Measurements from ENCODE around the gene DNM3.

DNM3 gene

GRCh38 chr1:171984850-171985485, 143.7 kb downstream of the DNM3 start:
- H3K36me3 ChIP-seq (ENCODE audit: insufficient read depth, low read length): no peaks in the 10 kb centered on the region
- H3K27me3 ChIP-seq (ENCODE audit: control insufficient read depth in 1 of 2, insufficient read depth in 2 of 2, low read length in 2 of 2): no peaks in the 10 kb centered on the region
- no peaks in the 10 kb centered on the region for H3K4me1 ChIP-seq (ENCODE audit: insufficient read depth, low read length)
- no peak overlapping the region for H3K9ac ChIP-seq (ENCODE audit: low read length)
- no peak overlapping the region for H3K4me3 ChIP-seq (ENCODE audit: low read depth in 1 of 2, low read length in 2 of 2)
- H3K27ac ChIP-seq (ENCODE audit: low read depth, low read length): no peak overlapping the region
- no peaks in the 10 kb centered on the region for H3K9me3 ChIP-seq (ENCODE audit: low read length)

- no peaks in the 10 kb centered on the region for H3K9me3 ChIP-seq (ENCODE audit: low read length)
- H3K9ac ChIP-seq (ENCODE audit: low read length): no peak overlapping the region
- H3K4me3 ChIP-seq (ENCODE audit: low read depth in 1 of 2, low read length in 2 of 2): no peak overlapping the region
- H3K36me3 ChIP-seq (ENCODE audit: insufficient read depth, low read length): no peaks in the 10 kb centered on the region
- H3K27ac ChIP-seq (ENCODE audit: low read depth, low read length): no peak overlapping the region
- no peaks in the 10 kb centered on the region for H3K27me3 ChIP-seq (ENCODE audit: control insufficient read depth in 1 of 2, insufficient read depth in 2 of 2, low read length in 2 of 2)
- H3K4me1 ChIP-seq (ENCODE audit: insufficient read depth, low read length): no peaks in the 10 kb centered on the region
These were observed 144.3 kb downstream of the DNM3 start for GRCh38 chr1:171985639-171986038.

GRCh38 chr1:171988243-171988885, 147.1 kb downstream of the DNM3 start:
- Histone ChIP-seq H3K9ac (ENCODE audit: low read length) (no peak overlapping the region), H3K9me3 (ENCODE audit: low read length) (no peaks in the 10 kb centered on the region), H3K36me3 (ENCODE audit: insufficient read depth, low read length) (no peaks in the 10 kb centered on the region), H3K4me1 (ENCODE audit: insufficient read depth, low read length) (no peaks in the 10 kb centered on the region), H3K4me3 (ENCODE audit: low read depth in 1 of 2, low read length in 2 of 2) (no peak overlapping the region), H3K27ac (ENCODE audit: low read depth, low read length) (no peak overlapping the region), H3K27me3 (ENCODE audit: control insufficient read depth in 1 of 2, insufficient read depth in 2 of 2, low read length in 2 of 2) (no peaks in the 10 kb centered on the region)

- H3K27ac ChIP-seq (ENCODE audit: low read depth, low read length): no peak overlapping the region
These were observed 149.1 kb downstream of the DNM3 start for GRCh38 chr1:171990371-171990770.

GRCh38 chr1:171994293-171994692, 153.0 kb downstream of the DNM3 start:
- Histone ChIP-seq H3K4me3 (ENCODE audit: low read depth in 1 of 2, low read length in 2 of 2) (no peak overlapping the region), H3K4me1 (ENCODE audit: insufficient read depth, low read length) (no peaks in the 10 kb centered on the region), H3K27ac (ENCODE audit: low read depth, low read length) (no peak overlapping the region), H3K9me3 (ENCODE audit: low read length) (no peaks in the 10 kb centered on the region), H3K27me3 (ENCODE audit: control insufficient read depth in 1 of 2, insufficient read depth in 2 of 2, low read length in 2 of 2) (no peaks in the 10 kb centered on the region), H3K36me3 (ENCODE audit: insufficient read depth, low read length) (no peaks in the 10 kb centered on the region), H3K9ac (ENCODE audit: low read length) (no peak overlapping the region)

More at GRCh38 chr1:171990371-171990770, 149.1 kb downstream of the DNM3 start:
- H3K36me3 ChIP-seq (ENCODE audit: insufficient read depth, low read length): no peaks in the 10 kb centered on the region
- H3K4me1 ChIP-seq (ENCODE audit: insufficient read depth, low read length): no peaks in the 10 kb centered on the region
- no peak overlapping the region for H3K4me3 ChIP-seq (ENCODE audit: low read depth in 1 of 2, low read length in 2 of 2)
- H3K9ac ChIP-seq (ENCODE audit: low read length): no peak overlapping the region
- no peaks in the 10 kb centered on the region for H3K27me3 ChIP-seq (ENCODE audit: control insufficient read depth in 1 of 2, insufficient read depth in 2 of 2, low read length in 2 of 2)
- H3K9me3 ChIP-seq (ENCODE audit: low read length): no peaks in the 10 kb centered on the region

GRCh38 chr1:171995573-171995972, 154.3 kb downstream of the DNM3 start:
- no peaks in the 10 kb centered on the region for H3K27me3 ChIP-seq (ENCODE audit: control insufficient read depth in 1 of 2, insufficient read depth in 2 of 2, low read length in 2 of 2)
- no peak overlapping the region for H3K27ac ChIP-seq (ENCODE audit: low read depth, low read length)
- H3K4me3 ChIP-seq (ENCODE audit: low read depth in 1 of 2, low read length in 2 of 2): no peak overlapping the region
- no peaks in the 10 kb centered on the region for H3K4me1 ChIP-seq (ENCODE audit: insufficient read depth, low read length)
- H3K9ac ChIP-seq (ENCODE audit: low read length): no peak overlapping the region
- H3K36me3 ChIP-seq (ENCODE audit: insufficient read depth, low read length): no peaks in the 10 kb centered on the region
- H3K9me3 ChIP-seq (ENCODE audit: low read length): no peaks in the 10 kb centered on the region

GRCh38 chr1:171997936-171998335, 156.6 kb downstream of the DNM3 start:
- H3K27me3 ChIP-seq (ENCODE audit: control insufficient read depth in 1 of 2, insufficient read depth in 2 of 2, low read length in 2 of 2): no peaks in the 10 kb centered on the region
- no peak overlapping the region for H3K9ac ChIP-seq (ENCODE audit: low read length)
- no peak overlapping the region for H3K27ac ChIP-seq (ENCODE audit: low read depth, low read length)
- no peak overlapping the region for H3K4me3 ChIP-seq (ENCODE audit: low read depth in 1 of 2, low read length in 2 of 2)
- no peaks in the 10 kb centered on the region for H3K9me3 ChIP-seq (ENCODE audit: low read length)
- H3K36me3 ChIP-seq (ENCODE audit: insufficient read depth, low read length): no peaks in the 10 kb centered on the region
- no peaks in the 10 kb centered on the region for H3K4me1 ChIP-seq (ENCODE audit: insufficient read depth, low read length)

GRCh38 chr1:171998711-171999110, 157.4 kb downstream of the DNM3 start:
- Histone ChIP-seq H3K9ac (ENCODE audit: low read length) (no peak overlapping the region), H3K4me1 (ENCODE audit: insufficient read depth, low read length) (no peaks in the 10 kb centered on the region), H3K4me3 (ENCODE audit: low read depth in 1 of 2, low read length in 2 of 2) (no peak overlapping the region), H3K36me3 (ENCODE audit: insufficient read depth, low read length) (no peaks in the 10 kb centered on the region), H3K27ac (ENCODE audit: low read depth, low read length) (no peak overlapping the region), H3K27me3 (ENCODE audit: control insufficient read depth in 1 of 2, insufficient read depth in 2 of 2, low read length in 2 of 2) (no peaks in the 10 kb centered on the region), H3K9me3 (ENCODE audit: low read length) (no peaks in the 10 kb centered on the region)

- no peaks in the 10 kb centered on the region for H3K27me3 ChIP-seq (ENCODE audit: control insufficient read depth in 1 of 2, insufficient read depth in 2 of 2, low read length in 2 of 2)
- H3K9me3 ChIP-seq (ENCODE audit: low read length): no peaks in the 10 kb centered on the region
- H3K9ac ChIP-seq (ENCODE audit: low read length): no peak overlapping the region
- no peaks in the 10 kb centered on the region for H3K36me3 ChIP-seq (ENCODE audit: insufficient read depth, low read length)
- no peaks in the 10 kb centered on the region for H3K4me1 ChIP-seq (ENCODE audit: insufficient read depth, low read length)
- no peak overlapping the region for H3K27ac ChIP-seq (ENCODE audit: low read depth, low read length)
- no peak overlapping the region for H3K4me3 ChIP-seq (ENCODE audit: low read depth in 1 of 2, low read length in 2 of 2)
These were observed 158.5 kb downstream of the DNM3 start for GRCh38 chr1:171999756-172000155.

GRCh38 chr1:172001288-172001687, 160.0 kb downstream of the DNM3 start:
- H3K4me3 ChIP-seq (ENCODE audit: low read depth in 1 of 2, low read length in 2 of 2): no peak overlapping the region
- no peaks in the 10 kb centered on the region for H3K4me1 ChIP-seq (ENCODE audit: insufficient read depth, low read length)
- H3K9ac ChIP-seq (ENCODE audit: low read length): no peak overlapping the region
- no peaks in the 10 kb centered on the region for H3K9me3 ChIP-seq (ENCODE audit: low read length)
- no peaks in the 10 kb centered on the region for H3K27me3 ChIP-seq (ENCODE audit: control insufficient read depth in 1 of 2, insufficient read depth in 2 of 2, low read length in 2 of 2)
- no peaks in the 10 kb centered on the region for H3K36me3 ChIP-seq (ENCODE audit: insufficient read depth, low read length)
- H3K27ac ChIP-seq (ENCODE audit: low read depth, low read length): no peak overlapping the region

GRCh38 chr1:172002725-172003345, 161.5 kb downstream of the DNM3 start:
- Histone ChIP-seq H3K27me3 (ENCODE audit: control insufficient read depth in 1 of 2, insufficient read depth in 2 of 2, low read length in 2 of 2) (no peaks in the 10 kb centered on the region), H3K9ac (ENCODE audit: low read length) (no peak overlapping the region), H3K9me3 (ENCODE audit: low read length) (no peaks in the 10 kb centered on the region), H3K36me3 (ENCODE audit: insufficient read depth, low read length) (no peaks in the 10 kb centered on the region), H3K4me1 (ENCODE audit: insufficient read depth, low read length) (no peaks in the 10 kb centered on the region), H3K4me3 (ENCODE audit: low read depth in 1 of 2, low read length in 2 of 2) (no peak overlapping the region), H3K27ac (ENCODE audit: low read depth, low read length) (no peak overlapping the region)

Measured in muscle layer of colon (tissue), 2 donors.